Adipose tissue (tissue), 3 donors: ENCODE measurements around the gene THUMPD2. TPM values are rescaled to one million over a fixed set of nuclear protein-coding genes. Genes with fewer than 3 reads are reported as not detected.

Experiments used
- H3K27ac ChIP-seq: one replicate; pipeline ENCODE4 v1.5.1; 2013; ENCODE audit warnings: low read depth, low read length
- WGBS, 3 donors: extraction: QIAGEN DNeasy Blood & Tissue Kit; methylation state at CpG; one replicate each; pipeline ENCODE4 v1.1.7; 2013; 5-methylcytosine and 5-hydroxymethylcytosine counted together
- polyA plus RNA-seq, 3 donors: library from polyadenylated mRNA; stranded (reverse); fragments of 200-250 nt; gene quantifications; one replicate each; pipeline ENCODE4 v1.2.3, GENCODE V29; 2013
- donor health status: healthy with polysubstance abuse.
- donor health status: Bipolar disorder and iron deficiency.
- donor health status: healthy.

THUMPD2 gene
- polyA plus RNA-seq, 3 donors = 4.8 to 7.0 (median 6.8) TPM

GRCh38 chr2:39725401-39725800 lies 53.7 kb downstream of the THUMPD2 start:
- H3K27ac ChIP-seq = no peak overlapping the region
- 82 to 89% (median 89%) methylated on average over 5 of the region's 5 CpGs for WGBS, 3 donors

- 84 to 94% (median 90%) methylated on average over 4 of the region's 4 CpGs for WGBS, 3 donors
- no peak overlapping the region for H3K27ac ChIP-seq
These were observed 54.3 kb downstream of the THUMPD2 start for GRCh38 chr2:39724828-39725144.

GRCh38 chr2:39723946-39724827 lies 54.9 kb downstream of the THUMPD2 start:
- 67 to 75% (median 74%) methylated on average over 9 of the region's 9 CpGs for WGBS, 3 donors
- no peak overlapping the region for H3K27ac ChIP-seq

- H3K27ac ChIP-seq = no peak overlapping the region
- 75 to 88% (median 78%) methylated on average over 2 of the region's 2 CpGs for WGBS, 3 donors
These were observed 55.6 kb downstream of the THUMPD2 start for GRCh38 chr2:39723497-39723896.

- 81 to 88% (median 83%) methylated on average over 2 of the region's 2 CpGs for WGBS, 3 donors
- H3K27ac ChIP-seq = no peak overlapping the region
These were observed 58.1 kb downstream of the THUMPD2 start for GRCh38 chr2:39720970-39721369.

- no peak overlapping the region for H3K27ac ChIP-seq
- 81 to 84% (median 82%) methylated on average over 8 of the region's 8 CpGs for WGBS, 3 donors
These were observed 59.7 kb downstream of the THUMPD2 start for GRCh38 chr2:39719317-39719716.

- H3K27ac ChIP-seq = no peak overlapping the region
- 84 to 90% (median 88%) methylated on average over 9 of the region's 9 CpGs for WGBS, 3 donors
These were observed 60.6 kb downstream of the THUMPD2 start for GRCh38 chr2:39718483-39718882.

- WGBS, 3 donors = 92 to 95% (median 93%) methylated on average over 12 of the region's 12 CpGs
- H3K27ac ChIP-seq = no peak overlapping the region
These were observed 62.0 kb downstream of the THUMPD2 start for GRCh38 chr2:39717067-39717466.

GRCh38 chr2:39715822-39716221 lies 63.2 kb downstream of the THUMPD2 start:
- WGBS, 3 donors = 92 to 95% (median 95%) methylated on average over 3 of the region's 3 CpGs
- H3K27ac ChIP-seq = no peak overlapping the region

GRCh38 chr2:39715095-39715494 lies 64.0 kb downstream of the THUMPD2 start:
- H3K27ac ChIP-seq = no peak overlapping the region

GRCh38 chr2:39712953-39713352 lies 66.1 kb downstream of the THUMPD2 start:
- WGBS, 3 donors = 89 to 92% (median 90%) methylated on average over 5 of the region's 5 CpGs
- no peak overlapping the region for H3K27ac ChIP-seq

GRCh38 chr2:39710807-39711206 lies 68.3 kb downstream of the THUMPD2 start:
- H3K27ac ChIP-seq = no peak overlapping the region
- 56 to 65% (median 62%) methylated on average over 3 of the region's 3 CpGs for WGBS, 3 donors

- WGBS, 3 donors = 96 to 97% (median 96%) methylated on average over 9 of the region's 9 CpGs
- H3K27ac ChIP-seq = no peak overlapping the region
These were observed 71.1 kb downstream of the THUMPD2 start for GRCh38 chr2:39708003-39708402.

GRCh38 chr2:39706945-39707344 lies 72.1 kb downstream of the THUMPD2 start:
- WGBS, 3 donors = 92 to 96% (median 94%) methylated on average over 8 of the region's 8 CpGs
- no peak overlapping the region for H3K27ac ChIP-seq

- WGBS, 3 donors = 57 to 94% (median 69%) methylated on average over 1 of the region's 1 CpG
- H3K27ac ChIP-seq = no peak overlapping the region
These were observed 72.7 kb downstream of the THUMPD2 start for GRCh38 chr2:39706312-39706711.

GRCh38 chr2:39705638-39706037 lies 73.4 kb downstream of the THUMPD2 start:
- WGBS, 3 donors = 48 to 88% (median 87%) methylated on average over 4 of the region's 4 CpGs

GRCh38 chr2:39704540-39704939 lies 74.5 kb downstream of the THUMPD2 start:
- 70 to 91% (median 87%) methylated on average over 3 of the region's 3 CpGs for WGBS, 3 donors
- H3K27ac ChIP-seq = no peak overlapping the region

More at GRCh38 chr2:39705638-39706037, 73.4 kb downstream of the THUMPD2 start:
- no peak overlapping the region for H3K27ac ChIP-seq

GRCh38 chr2:39703181-39703872 lies 75.7 kb downstream of the THUMPD2 start:
- WGBS, 3 donors = 71 to 80% (median 78%) methylated on average over 3 of the region's 3 CpGs

GRCh38 chr2:39701137-39701536 lies 77.9 kb downstream of the THUMPD2 start:
- no peak overlapping the region for H3K27ac ChIP-seq
- WGBS, 3 donors = 97 to 100% (median 98%) methylated on average over 1 of the region's 1 CpG

More at GRCh38 chr2:39703181-39703872, 75.7 kb downstream of the THUMPD2 start:
- no peak overlapping the region for H3K27ac ChIP-seq

GRCh38 chr2:39697454-39697853 lies 81.6 kb downstream of the THUMPD2 start:
- 54 to 64% (median 58%) methylated on average over 2 of the region's 2 CpGs for WGBS, 3 donors
- no peak overlapping the region for H3K27ac ChIP-seq
